ENCODE data around the gene C18orf32. TPM values are rescaled to one million over a fixed set of nuclear protein-coding genes. Genes with fewer than 3 reads are reported as not detected.

The C18orf32 gene
- total and polyA plus RNA-seq, 2 of the 13 experiments (the other 11 are each of a cell fraction or from before 2014, with no cell fraction given) = 17.6 to 20.6 TPM

DNA sequence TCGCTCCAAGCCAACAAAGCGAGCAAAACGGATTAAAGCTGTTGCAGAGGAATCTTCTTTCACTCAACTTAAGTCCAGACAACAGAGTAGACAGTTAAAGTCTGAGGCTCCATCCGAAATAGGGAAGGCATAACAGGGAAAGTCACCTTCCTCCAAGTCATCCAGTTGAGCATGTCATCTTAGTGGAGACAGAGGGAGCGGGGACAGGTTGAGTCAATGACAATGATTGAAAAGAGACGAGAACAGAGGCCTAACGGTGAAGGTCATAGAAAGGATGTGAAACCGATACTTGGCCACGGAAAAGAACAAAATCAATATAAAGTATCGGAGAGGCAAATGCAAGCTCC, 455 bp downstream of the C18orf32 start:
- BruUV-seq (replicated peaks) = no TSS peak
- in situ Hi-C loops (cut with HindIII; ENCODE audit: extremely low pct_ligation_motif_present, low pct_unique_long_range_greater_than_20kb) (no loop called here), intact Hi-C loops (cut with micrococcal nuclease; ENCODE audit: unreplicated experiment) (loop anchor here (2.0 kb wide), 1 partner anchor 26 kb away; the partner anchor contains the start of gene DYM)
- FAIRE-seq = no peak
- peaks cover 2 to 41% of the 10 kb centered on the region in 2 experiments; a peak in 3 of 5 replicates for H3K36me3 ChIP-seq (replicated peaks in 1 of 2; ENCODE audit: control insufficient read depth in 1 of 2, insufficient read depth in 2 of 2, low read length in 2 of 2)
- peaks cover 21% of the 10 kb centered on the region for H4K20me1 ChIP-seq (ENCODE audit: insufficient read depth, low read length)
- H3K9me3 ChIP-seq (ENCODE audit: low read length) = no peaks in the 10 kb centered on the region
- peaks cover 41% of the 10 kb centered on the region for H3K79me2 ChIP-seq (ENCODE audit: insufficient read depth, low read length)
- peak overlapping the region; percentile 84 for H3K4me2 ChIP-seq (ENCODE audit: low read depth, low read length)
- H3K27ac ChIP-seq (ENCODE audit: extremely low read length, insufficient read depth, low read length) = peak overlapping the region; percentile 83
- peak overlapping the region; percentile 28 for H2AFZ ChIP-seq (ENCODE audit: low read length)
- peaks cover 41% of the 10 kb centered on the region for H3K4me1 ChIP-seq (ENCODE audit: insufficient read depth, low read length)
- 1% methylated on average over 10 of the region's 10 CpGs for WGBS (ENCODE audit: low lambda C conversion rate)
- H3K27me3 ChIP-seq (ENCODE audit: control insufficient read depth in 1 of 2, insufficient read depth in 2 of 2, low read length in 2 of 2) = no peaks in the 10 kb centered on the region; a peak in 1 of 5 replicates
- no peak for DNase-seq (ENCODE audit: low spot score)
- no peak for TF ChIP-seq MIER2 (CRISPR knock-in tag; IDR thresholded peaks at IDR 0.05)
- TF ChIP-seq HINFP (CRISPR knock-in tag; IDR thresholded peaks at IDR 0.05; ENCODE audit: low read depth) = peak; percentile 7; the same call in 1 of the 2 replicates
- 0 out of 2 replicates have a peak, but pooled peaks have one; percentile 16 for TF ChIP-seq MTF2 (CRISPR knock-in tag; IDR thresholded peaks at IDR 0.05; ENCODE audit: borderline replicate concordance)
- TF ChIP-seq PAX8 (CRISPR knock-in tag; IDR thresholded peaks at IDR 0.05; ENCODE audit: borderline replicate concordance) = 0 out of 2 replicates have a peak, but pooled peaks have one; percentile 14
- TF ChIP-seq KDM5A (IDR thresholded peaks at IDR 0.05; ENCODE audit: borderline replicate concordance, low read length) = 0 out of 2 replicates have a peak, but pooled peaks have one; percentile 13
- no peak for TF ChIP-seq KLF11 (CRISPR knock-in tag; IDR thresholded peaks at IDR 0.05)
- POLR2A ChIA-PET = interaction anchor here (0.6 to 1.8 kb wide), 12 partner anchors 8 to 967 kb away, joined by 3 to 22 read pairs (median 5); partner anchors contain the start of gene DYM
- peak overlapping the region; percentile 83 for H3K9ac ChIP-seq (ENCODE audit: insufficient read depth, low read depth, low read length)
- ATAC-seq = peak; percentile 47
- H3K4me3 ChIP-seq (replicated peaks in 1 of 3; ENCODE audit: insufficient read depth in 1 of 3, low read depth in 2 of 3, low read length in 3 of 3) = peak overlapping the region; percentile 83 to 99 (median 88)
- CTCF ChIA-PET (ENCODE audit: low intra/inter-chr PET ratio, low total read pairs) = no interaction called here

- H3K36me3 ChIP-seq (replicated peaks in 1 of 2; ENCODE audit: control insufficient read depth in 1 of 2, insufficient read depth in 2 of 2, low read length in 2 of 2) = peaks cover 2 to 38% of the 10 kb centered on the region in 2 experiments; a peak in 3 of 5 replicates
- BruUV-seq (replicated peaks) = no TSS peak
- H3K9me3 ChIP-seq (ENCODE audit: low read length) = no peaks in the 10 kb centered on the region
- H2AFZ ChIP-seq (ENCODE audit: low read length) = no peak overlapping the region
- ATAC-seq (no peak), DNase-seq (ENCODE audit: low spot score) (no peak), FAIRE-seq (no peak)
- POLR2A ChIA-PET = interaction anchor here (0.6 to 1.8 kb wide), 6 partner anchors 8 to 967 kb away, joined by 3 to 11 read pairs (median 6); no protein-coding TSS in a partner anchor
- H3K4me1 ChIP-seq (ENCODE audit: insufficient read depth, low read length) = peaks cover 39% of the 10 kb centered on the region
- peak overlapping the region; percentile 84 for H3K4me2 ChIP-seq (ENCODE audit: low read depth, low read length)
- in situ Hi-C loops (cut with HindIII; ENCODE audit: extremely low pct_ligation_motif_present, low pct_unique_long_range_greater_than_20kb) = no loop called here
- 2% methylated on average over 8 of the region's 8 CpGs for WGBS (ENCODE audit: low lambda C conversion rate)
- peaks cover 37% of the 10 kb centered on the region for H3K79me2 ChIP-seq (ENCODE audit: insufficient read depth, low read length)
- intact Hi-C loops (cut with micrococcal nuclease; ENCODE audit: unreplicated experiment) = loop anchor here (2.0 kb wide), 1 partner anchor 25 kb away; the partner anchor contains the start of gene DYM
- H3K9ac ChIP-seq (ENCODE audit: insufficient read depth, low read depth, low read length) = peak overlapping the region; percentile 83
- H4K20me1 ChIP-seq (ENCODE audit: insufficient read depth, low read length) = peaks cover 18% of the 10 kb centered on the region
- H3K27me3 ChIP-seq (ENCODE audit: control insufficient read depth in 1 of 2, insufficient read depth in 2 of 2, low read length in 2 of 2) = no peaks in the 10 kb centered on the region
- peak overlapping the region; percentile 83 to 99 (median 88) for H3K4me3 ChIP-seq (replicated peaks in 1 of 3; ENCODE audit: insufficient read depth in 1 of 3, low read depth in 2 of 3, low read length in 3 of 3)
- peak overlapping the region; percentile 83 for H3K27ac ChIP-seq (ENCODE audit: extremely low read length, insufficient read depth, low read length)
- TF ChIP-seq ZNF605 (CRISPR knock-in tag; IDR thresholded peaks at IDR 0.05) = no peak
- TF ChIP-seq ZNF343 (CRISPR knock-in tag; IDR thresholded peaks at IDR 0.05) = no peak
- TF ChIP-seq ZMYM4 (CRISPR knock-in tag; IDR thresholded peaks at IDR 0.05) = no peak
- no peak for TF ChIP-seq ZNF441 (CRISPR knock-in tag; IDR thresholded peaks at IDR 0.05; ENCODE audit: borderline replicate concordance)
- TF ChIP-seq, protein P1, sequence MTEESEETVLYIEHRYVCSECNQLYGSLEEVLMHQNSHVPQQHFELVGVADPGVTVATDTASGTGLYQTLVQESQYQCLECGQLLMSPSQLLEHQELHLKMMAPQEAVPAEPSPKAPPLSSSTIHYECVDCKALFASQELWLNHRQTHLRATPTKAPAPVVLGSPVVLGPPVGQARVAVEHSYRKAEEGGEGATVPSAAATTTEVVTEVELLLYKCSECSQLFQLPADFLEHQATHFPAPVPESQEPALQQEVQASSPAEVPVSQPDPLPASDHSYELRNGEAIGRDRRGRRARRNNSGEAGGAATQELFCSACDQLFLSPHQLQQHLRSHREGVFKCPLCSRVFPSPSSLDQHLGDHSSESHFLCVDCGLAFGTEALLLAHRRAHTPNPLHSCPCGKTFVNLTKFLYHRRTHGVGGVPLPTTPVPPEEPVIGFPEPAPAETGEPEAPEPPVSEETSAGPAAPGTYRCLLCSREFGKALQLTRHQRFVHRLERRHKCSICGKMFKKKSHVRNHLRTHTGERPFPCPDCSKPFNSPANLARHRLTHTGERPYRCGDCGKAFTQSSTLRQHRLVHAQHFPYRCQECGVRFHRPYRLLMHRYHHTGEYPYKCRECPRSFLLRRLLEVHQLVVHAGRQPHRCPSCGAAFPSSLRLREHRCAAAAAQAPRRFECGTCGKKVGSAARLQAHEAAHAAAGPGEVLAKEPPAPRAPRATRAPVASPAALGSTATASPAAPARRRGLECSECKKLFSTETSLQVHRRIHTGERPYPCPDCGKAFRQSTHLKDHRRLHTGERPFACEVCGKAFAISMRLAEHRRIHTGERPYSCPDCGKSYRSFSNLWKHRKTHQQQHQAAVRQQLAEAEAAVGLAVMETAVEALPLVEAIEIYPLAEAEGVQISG (CRISPR knock-in tag; IDR thresholded peaks at IDR 0.05) = no peak
- no peak for TF ChIP-seq ZNF619 (CRISPR knock-in tag; IDR thresholded peaks at IDR 0.05)
- CTCF ChIA-PET (ENCODE audit: low intra/inter-chr PET ratio, low total read pairs) = no interaction called here
Observed at GRCh38 chr18:49486134-49486533, 900 bp downstream of the C18orf32 start.

All from HepG2 (cell line).